NCI-H1105 treated with DMSO at 0.1 percent for 48 hours (cell line): ENCODE measurements around the gene RNF148.
A peak's percentile ranks its signal among the peaks of the same experiment; 100 is the strongest.

Source experiments
- DNase-seq: peaks from one replicate; lab custom pipeline; 2025; lab: John Stamatoyannopoulos, UW

Gene RNF148, protein sequence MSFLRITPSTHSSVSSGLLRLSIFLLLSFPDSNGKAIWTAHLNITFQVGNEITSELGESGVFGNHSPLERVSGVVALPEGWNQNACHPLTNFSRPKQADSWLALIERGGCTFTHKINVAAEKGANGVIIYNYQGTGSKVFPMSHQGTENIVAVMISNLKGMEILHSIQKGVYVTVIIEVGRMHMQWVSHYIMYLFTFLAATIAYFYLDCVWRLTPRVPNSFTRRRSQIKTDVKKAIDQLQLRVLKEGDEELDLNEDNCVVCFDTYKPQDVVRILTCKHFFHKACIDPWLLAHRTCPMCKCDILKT

GRCh38 chr7:122702872-122703510, at the start of gene RNF148:
Gene RNF148 (minus strand): TSS chr7:122702922. CDS start chr7:122702750, 172 bp downstream.
- no peak for DNase-seq

- DNase-seq = no peak
These were observed 47.7 kb upstream of the RNF148 start for GRCh38 chr7:122750389-122750788.

DNA sequence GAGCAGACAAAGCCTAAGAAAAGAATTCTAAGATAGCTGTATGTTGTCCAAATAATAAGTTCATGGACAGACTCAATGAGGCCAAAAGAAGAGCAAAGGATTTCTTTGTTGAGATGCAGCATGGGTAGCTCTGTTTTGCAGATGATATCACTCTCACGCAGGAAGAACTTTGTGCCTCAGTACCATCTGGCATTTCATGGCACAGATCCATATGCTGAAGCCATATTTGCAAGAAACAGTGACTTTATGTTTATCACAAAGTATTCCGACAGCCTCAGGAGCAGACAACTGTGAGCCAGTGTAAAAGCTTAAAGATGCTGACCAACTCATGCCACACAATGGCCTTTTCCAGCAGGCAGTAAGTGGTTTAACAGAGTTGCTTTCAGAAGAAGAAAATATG, 45.5 kb upstream of the RNF148 start:
- no peak for DNase-seq

DNA sequence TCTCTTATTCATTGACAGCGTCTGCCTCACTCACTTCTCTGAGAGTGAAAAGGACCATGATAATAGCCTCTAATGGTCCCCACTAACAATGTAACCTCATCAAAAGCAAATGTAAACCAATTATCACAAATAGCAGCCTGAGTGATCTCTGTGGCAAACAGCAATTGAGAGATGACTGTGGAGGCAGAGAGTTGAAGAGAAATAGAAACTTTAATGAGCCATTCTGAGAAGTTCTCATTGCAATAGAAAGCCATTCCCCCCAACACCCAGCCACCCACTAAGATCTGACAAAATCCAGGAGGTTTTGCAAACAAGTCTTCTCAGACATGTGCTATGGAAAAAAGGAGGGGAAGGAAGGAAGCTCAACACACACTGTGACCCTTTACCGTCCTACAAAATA, 44.2 kb upstream of the RNF148 start:
- peak; percentile 93 for DNase-seq

GRCh38 chr7:122743211-122743610, 40.5 kb upstream of the RNF148 start:
- peak; percentile 12 for DNase-seq

DNA sequence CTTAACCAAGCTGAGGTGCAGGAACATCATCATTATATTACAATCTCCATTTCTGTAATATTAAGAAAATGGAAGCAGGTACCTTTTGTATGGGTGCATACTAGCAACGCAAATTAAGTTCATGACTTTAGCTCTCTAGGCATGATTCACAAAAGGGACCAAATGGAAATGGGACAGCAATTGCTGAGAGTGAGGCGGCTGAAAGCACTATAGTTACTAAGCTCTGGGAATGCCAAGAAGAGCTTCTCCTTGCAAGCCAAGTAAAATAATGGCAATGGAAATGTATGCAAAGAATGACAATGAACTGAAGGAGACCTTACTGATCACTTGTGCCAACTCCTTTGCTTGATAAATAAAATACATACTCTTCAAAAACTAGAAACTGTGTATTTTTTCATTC, 36.2 kb upstream of the RNF148 start:
- no peak for DNase-seq

DNA sequence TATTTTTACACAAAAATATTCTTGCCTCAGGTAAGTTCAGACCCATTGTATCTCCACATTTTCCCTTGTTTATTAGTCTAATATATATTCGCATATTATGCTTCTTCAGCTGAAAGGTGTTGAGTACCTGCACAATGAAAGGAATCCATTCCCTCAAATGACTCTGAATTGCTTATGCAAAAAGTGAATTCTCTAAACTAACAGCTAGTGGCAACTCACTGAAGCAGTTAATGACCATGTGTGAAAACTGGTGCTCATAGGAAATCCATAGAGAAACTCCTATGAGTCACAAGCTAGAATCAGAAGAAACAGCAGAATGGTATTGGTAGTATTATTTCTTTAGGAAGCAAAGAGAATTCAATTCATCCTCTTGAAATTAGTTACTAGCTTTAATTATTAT, 33.5 kb upstream of the RNF148 start:
- no peak for DNase-seq

GRCh38 chr7:122727759-122728158, 25.0 kb upstream of the RNF148 start:
- DNase-seq = no peak

- no peak for DNase-seq
These were observed 24.6 kb upstream of the RNF148 start for GRCh38 chr7:122727354-122727753.

GRCh38 chr7:122726881-122727280, 24.2 kb upstream of the RNF148 start:
- DNase-seq = no peak

DNA sequence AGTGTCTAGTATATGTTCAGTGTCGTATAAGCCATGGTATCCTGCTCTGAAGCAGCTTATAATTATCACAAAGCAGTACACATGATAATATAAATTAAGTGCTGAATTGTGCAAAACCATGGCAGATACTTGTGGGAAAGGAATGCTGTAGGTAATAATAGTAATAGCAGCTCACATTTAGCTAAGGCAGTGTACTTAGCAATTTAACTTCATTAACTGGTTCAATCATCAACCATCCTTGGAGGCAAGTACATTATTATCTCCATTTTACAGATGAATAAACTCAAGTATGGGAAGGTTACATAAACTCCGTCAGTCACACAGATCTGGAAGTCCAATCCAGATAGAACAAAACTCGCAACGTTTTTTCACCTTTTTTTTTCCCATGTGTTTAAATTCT, 21.6 kb upstream of the RNF148 start:
- no peak for DNase-seq

DNA sequence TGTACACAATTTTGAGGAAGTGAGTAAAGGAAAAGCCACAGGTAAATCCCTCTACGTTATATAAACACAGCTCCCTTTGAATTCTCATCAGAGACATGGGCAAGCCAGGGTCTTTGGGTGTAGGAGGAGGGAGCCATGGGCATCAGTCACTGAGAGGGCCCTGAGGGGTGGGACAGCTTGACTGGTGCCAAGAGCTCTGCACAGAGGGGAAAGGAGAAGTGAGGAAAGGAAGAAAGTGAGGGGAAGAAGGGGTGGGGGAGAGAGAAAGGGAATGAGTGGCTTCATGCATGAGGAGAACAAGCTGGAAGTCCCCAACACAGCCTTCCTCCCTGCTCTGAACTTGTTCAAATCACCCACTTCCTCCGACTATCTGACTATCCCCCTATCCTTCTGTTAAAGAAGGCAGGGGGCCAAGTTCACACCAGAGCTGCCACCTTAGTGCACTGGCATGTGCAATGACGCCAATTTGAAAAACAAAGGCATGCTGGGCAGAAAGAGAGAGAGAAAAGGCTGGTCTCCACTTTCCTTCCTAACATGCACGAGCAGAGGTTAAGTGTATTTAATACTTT, 16.4 kb upstream of the RNF148 start:
- no peak for DNase-seq

GRCh38 chr7:122717356-122718089, 14.8 kb upstream of the RNF148 start:
- DNase-seq = no peak

GRCh38 chr7:122715183-122715582, 12.5 kb upstream of the RNF148 start:
- no peak for DNase-seq

DNA sequence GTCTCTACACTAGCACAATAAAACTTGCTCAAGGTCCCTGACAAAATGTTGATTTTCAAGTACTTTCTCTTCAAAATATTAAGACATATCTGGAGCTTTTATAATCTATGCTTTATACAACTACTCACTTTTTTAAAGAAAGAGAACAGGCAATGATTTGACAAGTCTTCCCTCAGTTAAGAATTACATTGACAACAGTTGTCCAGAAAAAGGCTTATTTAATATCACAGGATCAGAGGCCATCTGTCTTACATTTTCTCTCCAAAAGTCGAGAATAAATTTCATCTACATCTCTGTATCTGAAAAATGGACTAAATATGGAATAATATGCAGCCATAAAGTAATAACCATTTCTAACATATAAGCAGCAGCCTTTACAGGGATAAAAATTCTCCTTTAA, 8.2 kb upstream of the RNF148 start:
- DNase-seq = no peak

GRCh38 chr7:122709930-122710646, 7.4 kb upstream of the RNF148 start:
- DNase-seq = no peak

DNA sequence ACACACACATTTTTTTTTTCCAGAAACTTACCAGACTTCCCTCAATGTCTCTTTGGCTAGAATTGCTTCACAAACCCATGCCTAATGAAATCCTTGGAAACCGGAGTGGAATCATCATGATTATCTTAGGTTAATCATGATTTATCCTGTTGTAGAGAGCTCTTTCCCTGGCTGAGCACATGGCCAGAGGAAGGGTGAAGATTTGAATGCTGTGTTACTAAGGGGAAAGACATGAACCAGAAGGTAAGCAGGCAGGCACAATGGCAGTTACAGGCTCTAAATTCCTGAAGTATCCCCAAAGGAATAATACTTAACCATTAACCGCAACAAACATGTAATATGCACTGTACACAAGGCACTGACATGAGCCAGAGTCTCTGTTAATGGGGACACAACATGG, 4.1 kb upstream of the RNF148 start:
- DNase-seq = no peak

DNA sequence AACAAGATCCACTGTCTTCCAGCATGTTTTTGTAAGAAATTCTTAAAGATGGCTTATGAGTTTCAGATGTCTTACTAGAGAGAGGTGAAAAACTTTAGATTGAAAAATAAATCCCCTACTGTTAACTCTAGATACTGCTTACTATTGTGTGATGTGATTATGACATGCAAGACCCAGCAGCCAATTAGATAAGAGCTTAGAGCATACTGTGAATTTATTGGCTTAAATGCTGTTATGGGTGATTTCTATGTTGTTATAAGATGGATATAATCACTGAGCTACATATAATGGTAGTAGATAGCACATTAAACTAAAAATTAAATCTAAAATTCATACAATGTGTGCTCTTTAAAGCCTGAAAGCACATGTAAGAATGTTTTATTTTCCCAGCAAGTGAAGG, 3.7 kb downstream of the RNF148 start, which contains the start of gene RNF133:
TSS of gene RNF133 (minus strand) at position 101 of the 400 bp plus-strand sequence. CDS start 199 bp downstream, outside the sequence.
- no peak for DNase-seq

- no peak for DNase-seq
These were observed 6.9 kb downstream of the RNF148 start for GRCh38 chr7:122695816-122696215.

DNA sequence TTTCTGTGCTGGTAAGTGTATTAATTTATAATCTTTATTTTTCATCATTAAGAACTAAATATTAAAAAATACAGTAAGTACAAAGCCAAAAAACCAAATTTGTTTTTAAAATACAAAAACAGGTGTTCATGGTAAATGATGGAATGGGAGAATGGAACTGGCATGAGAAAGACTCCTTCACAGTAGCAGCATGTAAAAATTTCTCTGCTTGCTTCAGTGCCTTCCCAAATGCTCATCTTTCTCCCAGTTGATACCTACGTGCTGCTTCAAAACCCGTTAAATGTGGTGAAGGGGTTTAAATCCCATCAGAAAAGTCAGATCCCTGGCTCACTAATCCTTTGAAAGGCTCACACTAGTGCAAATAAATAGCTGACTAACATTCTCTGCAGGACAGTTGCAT, 8.0 kb downstream of the RNF148 start:
- no peak for DNase-seq

DNA sequence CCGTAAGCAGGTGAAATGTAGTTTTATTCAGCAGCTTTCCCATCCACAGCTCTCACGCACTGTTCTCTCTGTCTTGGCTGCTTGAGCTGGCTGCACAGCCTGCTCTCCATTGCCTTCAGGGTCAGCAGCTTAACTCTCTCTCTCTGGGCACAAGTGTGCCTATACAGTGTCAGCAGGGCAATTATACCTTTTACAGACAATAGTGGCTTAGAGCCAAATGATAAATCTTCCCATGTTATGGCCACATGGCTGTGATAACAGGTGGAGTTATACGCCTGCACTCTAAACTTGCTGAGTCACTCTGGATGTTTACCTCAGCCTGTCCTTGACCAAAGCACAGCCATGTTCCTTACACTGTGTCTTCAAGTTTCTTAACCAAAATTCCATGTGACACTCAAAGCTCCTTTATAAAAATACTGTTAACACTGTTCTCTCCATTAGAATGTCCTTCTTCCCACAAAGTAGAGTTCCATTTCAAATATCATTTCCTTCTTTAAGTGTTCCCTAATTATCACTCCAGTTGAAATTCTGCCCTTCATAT, 9.9 kb downstream of the RNF148 start:
- DNase-seq = no peak
